GM18505 (cell line): ENCODE data around the gene EML1.

Source experiments
- ATAC-seq: cut with Tn5 transposase; IDR thresholded peaks from one replicate; pipeline ENCODE4 v1.9.1; 2021; ENCODE audit not compliant: unreplicated experiment
- POLR2A ChIP-seq: IDR thresholded peaks from 4 replicates; pipeline ENCODE4 v1.6.1; 2011; ENCODE audit warnings: borderline replicate concordance; ENCODE audit not compliant: insufficient read depth, insufficient read length; ENCODE audit errors: extremely low read depth

Gene EML1

GRCh38 chr14:99961826-99962518, 168.8 kb downstream of the EML1 start:
- no peak for ATAC-seq
- no peak for TF ChIP-seq POLR2A

- ATAC-seq = no peak
- TF ChIP-seq POLR2A = no peak
Measured at GRCh38 chr14:99964979-99965378, 171.8 kb downstream of the EML1 start.

DNA sequence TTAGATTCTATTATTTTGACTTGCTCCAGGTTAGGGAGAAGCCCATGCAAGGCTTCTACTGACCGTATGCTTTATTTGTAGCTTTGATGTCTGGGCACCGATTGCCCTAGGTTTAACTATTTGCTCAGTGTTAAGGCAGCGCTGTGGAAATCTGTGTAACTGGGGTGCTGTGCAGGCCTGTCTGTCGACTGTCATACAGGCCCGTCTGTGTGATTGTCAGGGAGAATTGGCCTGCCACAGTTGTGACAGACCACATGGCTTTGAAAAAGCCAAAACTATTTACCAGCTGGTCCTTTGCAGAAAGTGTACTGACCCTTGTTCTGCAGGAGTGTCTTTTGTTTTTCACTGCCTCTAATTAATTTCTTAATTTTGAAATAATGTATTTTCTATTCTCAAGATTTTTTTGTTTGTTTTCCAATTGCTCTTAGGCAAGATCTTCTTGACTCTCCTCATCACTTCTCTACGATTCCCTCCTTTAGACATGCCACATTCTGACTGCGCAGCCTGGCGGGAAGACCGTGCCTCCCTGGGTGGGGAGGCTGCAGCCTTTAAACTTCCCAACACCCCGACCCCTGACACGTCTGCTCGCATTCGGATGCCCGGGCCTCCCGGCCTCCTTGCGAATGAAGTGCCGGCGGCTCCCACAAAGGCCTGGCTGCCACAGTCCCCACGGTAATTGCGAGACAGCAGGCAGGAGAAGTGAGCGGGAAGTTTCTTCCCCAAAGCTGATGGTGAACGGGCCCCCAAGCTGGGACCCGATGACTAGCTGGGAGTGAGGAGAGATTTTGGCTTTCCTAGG, 173.0 kb downstream of the EML1 start:
- no peak for TF ChIP-seq POLR2A
- no peak for ATAC-seq

DNA sequence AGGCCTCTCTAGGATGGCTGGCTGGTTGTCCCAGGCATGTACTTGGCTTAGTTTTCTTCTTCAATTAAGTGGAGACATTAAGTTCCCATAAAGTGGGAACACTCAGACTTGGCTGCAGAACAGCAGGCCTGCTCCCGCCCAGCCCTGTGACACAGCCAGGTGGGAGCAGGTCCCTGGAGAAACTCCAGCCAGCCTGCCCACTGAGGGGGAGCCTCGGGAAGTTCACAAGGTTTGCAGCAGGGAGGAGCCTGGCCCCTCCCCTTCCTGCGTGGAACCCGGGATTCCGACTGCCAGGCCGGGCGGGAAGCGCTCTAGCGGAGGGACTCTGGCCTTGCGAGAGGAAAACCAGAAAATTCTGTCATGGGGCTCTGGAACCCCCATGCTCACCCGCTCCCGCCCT, 173.7 kb downstream of the EML1 start:
- ATAC-seq = no peak
- no peak for TF ChIP-seq POLR2A

- no peak for ATAC-seq
- TF ChIP-seq POLR2A = no peak
Measured at GRCh38 chr14:99968191-99968920, 175.1 kb downstream of the EML1 start.

- no peak for TF ChIP-seq POLR2A
- no peak for ATAC-seq
Measured at GRCh38 chr14:99968941-99969340, 175.7 kb downstream of the EML1 start.

GRCh38 chr14:99969673-99970322, 176.6 kb downstream of the EML1 start:
- ATAC-seq = no peak
- TF ChIP-seq POLR2A = no peak

- peak; percentile 64 for ATAC-seq
- TF ChIP-seq POLR2A = no peak
Measured at GRCh38 chr14:99971087-99971940, 178.1 kb downstream of the EML1 start.

- TF ChIP-seq POLR2A = no peak
- peak; percentile 31 for ATAC-seq
Measured at GRCh38 chr14:99971941-99972747, 178.9 kb downstream of the EML1 start.

- TF ChIP-seq POLR2A = no peak
- ATAC-seq = no peak
Measured at GRCh38 chr14:99972748-99973466, 179.7 kb downstream of the EML1 start.

DNA sequence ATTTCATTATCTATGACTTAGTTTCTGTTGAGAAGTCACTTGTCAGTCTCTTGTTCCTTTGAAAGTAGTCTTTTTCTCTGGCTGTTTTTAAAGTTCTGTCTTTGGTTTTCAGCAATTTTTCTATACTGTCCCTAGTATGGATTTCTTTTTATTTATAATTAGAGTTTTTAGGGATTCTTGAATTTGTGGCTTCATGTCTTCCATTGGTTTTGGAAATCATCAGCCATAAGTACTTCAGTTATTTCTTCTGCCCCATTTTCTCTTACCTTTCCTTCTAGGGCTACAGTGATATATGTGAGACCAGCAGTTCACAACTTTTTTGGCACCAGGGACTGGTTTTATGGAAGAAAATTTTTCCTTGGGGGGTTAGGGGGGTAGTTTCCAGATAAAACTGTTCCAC, 182.0 kb downstream of the EML1 start:
- ATAC-seq = no peak

More for the DNA sequence above, 182.0 kb downstream of the EML1 start:
- TF ChIP-seq POLR2A = no peak
